GM12891 (cell line): ENCODE measurements around the gene NEK5.

Experiments used
- DNase-seq: peaks from one replicate; pipeline ENCODE4 v3.0.0; 2011; ENCODE audit warnings: low spot score; ENCODE audit not compliant: insufficient read length
- FAIRE-seq: peaks from 2 replicates; lab custom pipeline; 2011; peaks lifted over from hg19 to GRCh38; lab: Jason Lieb, UNC
- PAX5 ChIP-seq: IDR thresholded peaks from 2 replicates; pipeline ENCODE4 v1.6.1; 2011; ENCODE audit warnings: low read length, moderate library complexity, mild to moderate bottlenecking; ENCODE audit not compliant: insufficient read depth, severe bottlenecking
- POLR2A ChIP-seq: IDR thresholded peaks from 2 replicates; pipeline ENCODE4 v1.6.1; 2011; ENCODE audit warnings: low read depth, low read length, control low read depth
- POLR2AphosphoS5 ChIP-seq: IDR thresholded peaks from 2 replicates; pipeline ENCODE4 v1.6.1; 2011; ENCODE audit warnings: low read depth, low read length, control low read depth
- POU2F2 ChIP-seq: IDR thresholded peaks from 2 replicates; pipeline ENCODE4 v1.6.1; 2011; ENCODE audit warnings: low read depth, mild to moderate bottlenecking, control low read depth, low read length, moderate library complexity
- SPI1 ChIP-seq: IDR thresholded peaks from 2 replicates; pipeline ENCODE4 v1.6.1; 2011; ENCODE audit warnings: low read depth, low read length, control low read depth
- TAF1 ChIP-seq: IDR thresholded peaks from 2 replicates; pipeline ENCODE4 v1.6.1; 2011; ENCODE audit warnings: low read depth, low read length, control low read depth

NEK5 gene

GRCh38 chr13:52022356-52022755 is 106.5 kb downstream of the NEK5 start:
- no peak for TF ChIP-seq POU2F2
- no peak for TF ChIP-seq POLR2A
- no peak for TF ChIP-seq PAX5
- no peak for TF ChIP-seq POLR2AphosphoS5
- no peak for TF ChIP-seq TAF1
- TF ChIP-seq SPI1 = no peak
- no peak for DNase-seq
- no peak for FAIRE-seq

- FAIRE-seq = no peak
- no peak for DNase-seq
- TF ChIP-seq POU2F2 (no peak), POLR2A (no peak), SPI1 (no peak), TAF1 (no peak), PAX5 (no peak), POLR2AphosphoS5 (no peak)
These were observed 108.7 kb downstream of the NEK5 start for GRCh38 chr13:52020191-52020590.

- DNase-seq (no peak), FAIRE-seq (no peak)
- TF ChIP-seq POLR2A (no peak), TAF1 (no peak), POU2F2 (no peak), POLR2AphosphoS5 (no peak), PAX5 (no peak), SPI1 (no peak)
These were observed 112.6 kb downstream of the NEK5 start for GRCh38 chr13:52016296-52016695.

GRCh38 chr13:52012512-52012836 is 116.4 kb downstream of the NEK5 start:
- no peak for DNase-seq
- TF ChIP-seq POLR2A (no peak), SPI1 (no peak)
- FAIRE-seq = no peak

- peak; percentile 94 for DNase-seq
- peak; percentile 99 for FAIRE-seq
- TF ChIP-seq PAX5 (no peak), TAF1 (peak; percentile 84), SPI1 (no peak), POU2F2 (peak; percentile 42; the same call in 1 of the 2 replicates), POLR2A (peak; percentile 92), POLR2AphosphoS5 (peak; percentile 86)
These were observed 117.0 kb downstream of the NEK5 start, which contains the start of gene ALG11 for GRCh38 chr13:52011632-52012511. TSS of gene ALG11 (plus strand) at chr13:52012398. CDS start at chr13:52012419, 21 bp downstream.

- FAIRE-seq = no peak
- peak; percentile 12 for DNase-seq
- no peak for TF ChIP-seq TAF1
- TF ChIP-seq POLR2AphosphoS5 = no peak
- no peak for TF ChIP-seq POU2F2
- no peak for TF ChIP-seq POLR2A
- TF ChIP-seq PAX5 = no peak
- no peak for TF ChIP-seq SPI1
These were observed 117.8 kb downstream of the NEK5 start, which contains the start of gene ATP7B for GRCh38 chr13:52010890-52011631. TSS of gene ATP7B (minus strand) at chr13:52011450. CDS start at chr13:52011337, 113 bp downstream.

- TF ChIP-seq SPI1 (no peak), PAX5 (no peak), POLR2AphosphoS5 (no peak), TAF1 (no peak), POU2F2 (no peak), POLR2A (no peak)
- no peak for FAIRE-seq
- DNase-seq = no peak
These were observed 118.9 kb downstream of the NEK5 start for GRCh38 chr13:52009946-52010345.

GRCh38 chr13:52006523-52007245 is 122.2 kb downstream of the NEK5 start:
- no peak for TF ChIP-seq POLR2A
- no peak for TF ChIP-seq POLR2AphosphoS5
- TF ChIP-seq SPI1 = no peak
- no peak for TF ChIP-seq POU2F2
- TF ChIP-seq PAX5 = no peak
- FAIRE-seq (no peak), DNase-seq (no peak)

GRCh38 chr13:52005841-52006522 is 122.9 kb downstream of the NEK5 start:
- TF ChIP-seq SPI1 = no peak
- TF ChIP-seq TAF1 = no peak
- TF ChIP-seq POLR2AphosphoS5 = no peak

More at GRCh38 chr13:52005841-52006522, 122.9 kb downstream of the NEK5 start:
- DNase-seq = no peak
- FAIRE-seq = no peak
